ENCODE data around the gene SNAP47.
"Not testable (repeated sequence)": the region's sequence is repeated elsewhere in the genome, so short reads cannot be mapped to it uniquely, and the experiment has no call there.

SNAP47 gene

GRCh38 chr1:227734856-227735538, at the start of gene SNAP47, which contains the start of gene JMJD4:
Gene SNAP47, plus strand, starts transcription at chr1:227735435. Its CDS starts 12,302 bp downstream, at chr1:227747737.
Gene JMJD4, minus strand, starts transcription at chr1:227735302. Its CDS starts 29 bp downstream, at chr1:227735273.
- peaks cover 19% of the 10 kb centered on the region for H3K36me3 ChIP-seq (ENCODE audit: control insufficient read depth, insufficient read depth, low read length)
- no peaks in the 10 kb centered on the region for H3K27me3 ChIP-seq (ENCODE audit: control insufficient read depth, insufficient read depth, low read length)
- no CpG with 5 or more reads among the region's 83 CpGs for WGBS (ENCODE audit: insufficient coverage, insufficient read length)
- H3K4me1 ChIP-seq (ENCODE audit: control insufficient read depth, insufficient read depth, low read length), result peaks cover 7% of the 10 kb centered on the region
- peak; percentile 81 for DNase-seq (ENCODE audit: low read depth, low spot score)
- H3K4me3 ChIP-seq (ENCODE audit: low read length), result peak within 1 kb of the TSS; percentile 89
- H3K9me3 ChIP-seq (ENCODE audit: control insufficient read depth, insufficient read depth, low read length), result no peaks in the 10 kb centered on the region
- H3K27ac ChIP-seq (ENCODE audit: low read length), result no peak within 1 kb of the TSS

- no CpG with 5 or more reads among the region's 8 CpGs for WGBS (ENCODE audit: insufficient coverage, insufficient read length)
- H3K4me3 ChIP-seq (ENCODE audit: low read length), result no peak overlapping the region
- no peak for DNase-seq (ENCODE audit: low read depth, low spot score)
- no peak overlapping the region for H3K27ac ChIP-seq (ENCODE audit: low read length)
- no peaks in the 10 kb centered on the region; the same call in 1 of the 2 replicates for H3K9me3 ChIP-seq (ENCODE audit: control insufficient read depth, insufficient read depth, low read length)
- H3K36me3 ChIP-seq (ENCODE audit: control insufficient read depth, insufficient read depth, low read length), result no peaks in the 10 kb centered on the region
- no peaks in the 10 kb centered on the region for H3K27me3 ChIP-seq (ENCODE audit: control insufficient read depth, insufficient read depth, low read length)
- H3K4me1 ChIP-seq (ENCODE audit: control insufficient read depth, insufficient read depth, low read length), result no peaks in the 10 kb centered on the region
Measured at GRCh38 chr1:227685807-227686206, 49.4 kb upstream of the SNAP47 start.

- H3K4me3 ChIP-seq (ENCODE audit: low read length), result no peak overlapping the region
- no peaks in the 10 kb centered on the region for H3K4me1 ChIP-seq (ENCODE audit: control insufficient read depth, insufficient read depth, low read length)
- H3K27me3 ChIP-seq (ENCODE audit: control insufficient read depth, insufficient read depth, low read length), result no peaks in the 10 kb centered on the region
- no peaks in the 10 kb centered on the region; the same call in 1 of the 2 replicates for H3K9me3 ChIP-seq (ENCODE audit: control insufficient read depth, insufficient read depth, low read length)
- WGBS (ENCODE audit: insufficient coverage, insufficient read length), result no CpG with 5 or more reads among the region's 3 CpGs
- H3K36me3 ChIP-seq (ENCODE audit: control insufficient read depth, insufficient read depth, low read length), result no peaks in the 10 kb centered on the region
- no peak for DNase-seq (ENCODE audit: low read depth, low spot score)
- H3K27ac ChIP-seq (ENCODE audit: low read length), result no peak overlapping the region
Measured at GRCh38 chr1:227697321-227697864, 37.8 kb upstream of the SNAP47 start.

GRCh38 chr1:227701631-227702030, 33.6 kb upstream of the SNAP47 start:
- H3K9me3 ChIP-seq (ENCODE audit: control insufficient read depth, insufficient read depth, low read length), result not testable (repeated sequence)
- no CpG with 5 or more reads among the region's 1 CpG for WGBS (ENCODE audit: insufficient coverage, insufficient read length)

GRCh38 chr1:227707846-227708245, 27.4 kb upstream of the SNAP47 start:
- WGBS (ENCODE audit: insufficient coverage, insufficient read length), result no CpG with 5 or more reads among the region's 1 CpG
- Histone ChIP-seq H3K36me3 (ENCODE audit: control insufficient read depth, insufficient read depth, low read length) (no peaks in the 10 kb centered on the region), H3K4me1 (ENCODE audit: control insufficient read depth, insufficient read depth, low read length) (no peaks in the 10 kb centered on the region), H3K4me3 (ENCODE audit: low read length) (no peak overlapping the region), H3K27me3 (ENCODE audit: control insufficient read depth, insufficient read depth, low read length) (no peaks in the 10 kb centered on the region), H3K9me3 (ENCODE audit: control insufficient read depth, insufficient read depth, low read length) (no peaks in the 10 kb centered on the region; the same call in 1 of the 2 replicates), H3K27ac (ENCODE audit: low read length) (no peak overlapping the region)
- no peak for DNase-seq (ENCODE audit: low read depth, low spot score)

More at GRCh38 chr1:227701631-227702030, 33.6 kb upstream of the SNAP47 start:
- not testable (repeated sequence) for H3K27me3 ChIP-seq (ENCODE audit: control insufficient read depth, insufficient read depth, low read length); H3K27ac ChIP-seq (ENCODE audit: low read length); H3K36me3 ChIP-seq (ENCODE audit: control insufficient read depth, insufficient read depth, low read length); H3K4me1 ChIP-seq (ENCODE audit: control insufficient read depth, insufficient read depth, low read length); H3K4me3 ChIP-seq (ENCODE audit: low read length); DNase-seq (ENCODE audit: low read depth, low spot score)

GRCh38 chr1:227709451-227709850, 25.8 kb upstream of the SNAP47 start:
- H3K27ac ChIP-seq (ENCODE audit: low read length), result no peak overlapping the region
- no peaks in the 10 kb centered on the region for H3K36me3 ChIP-seq (ENCODE audit: control insufficient read depth, insufficient read depth, low read length)
- no peaks in the 10 kb centered on the region for H3K4me1 ChIP-seq (ENCODE audit: control insufficient read depth, insufficient read depth, low read length)
- no peak for DNase-seq (ENCODE audit: low read depth, low spot score)
- H3K4me3 ChIP-seq (ENCODE audit: low read length), result no peak overlapping the region
- peaks cover 3% of the 10 kb centered on the region for H3K9me3 ChIP-seq (ENCODE audit: control insufficient read depth, insufficient read depth, low read length)
- no CpG with 5 or more reads among the region's 1 CpG for WGBS (ENCODE audit: insufficient coverage, insufficient read length)
- H3K27me3 ChIP-seq (ENCODE audit: control insufficient read depth, insufficient read depth, low read length), result no peaks in the 10 kb centered on the region

GRCh38 chr1:227710474-227710873, 24.8 kb upstream of the SNAP47 start:
- WGBS (ENCODE audit: insufficient coverage, insufficient read length), result no CpG with 5 or more reads among the region's 24 CpGs
- not testable (repeated sequence) for H3K27me3 ChIP-seq (ENCODE audit: control insufficient read depth, insufficient read depth, low read length); H3K36me3 ChIP-seq (ENCODE audit: control insufficient read depth, insufficient read depth, low read length); DNase-seq (ENCODE audit: low read depth, low spot score); H3K4me3 ChIP-seq (ENCODE audit: low read length); H3K4me1 ChIP-seq (ENCODE audit: control insufficient read depth, insufficient read depth, low read length); H3K9me3 ChIP-seq (ENCODE audit: control insufficient read depth, insufficient read depth, low read length); H3K27ac ChIP-seq (ENCODE audit: low read length)

GRCh38 chr1:227712648-227713047, 22.6 kb upstream of the SNAP47 start:
- no peak for DNase-seq (ENCODE audit: low read depth, low spot score)
- no peaks in the 10 kb centered on the region for H3K36me3 ChIP-seq (ENCODE audit: control insufficient read depth, insufficient read depth, low read length)

GRCh38 chr1:227718932-227719331, 16.3 kb upstream of the SNAP47 start:
- Histone ChIP-seq H3K27ac (ENCODE audit: low read length) (no peak overlapping the region), H3K4me1 (ENCODE audit: control insufficient read depth, insufficient read depth, low read length) (no peaks in the 10 kb centered on the region), H3K9me3 (ENCODE audit: control insufficient read depth, insufficient read depth, low read length) (peaks cover 3% of the 10 kb centered on the region), H3K27me3 (ENCODE audit: control insufficient read depth, insufficient read depth, low read length) (no peaks in the 10 kb centered on the region), H3K36me3 (ENCODE audit: control insufficient read depth, insufficient read depth, low read length) (no peaks in the 10 kb centered on the region), H3K4me3 (ENCODE audit: low read length) (no peak overlapping the region)
- WGBS (ENCODE audit: insufficient coverage, insufficient read length), result no CpG with 5 or more reads among the region's 2 CpGs
- no peak for DNase-seq (ENCODE audit: low read depth, low spot score)

More at GRCh38 chr1:227712648-227713047, 22.6 kb upstream of the SNAP47 start:
- Histone ChIP-seq H3K27ac (ENCODE audit: low read length) (no peak overlapping the region), H3K4me1 (ENCODE audit: control insufficient read depth, insufficient read depth, low read length) (no peaks in the 10 kb centered on the region), H3K9me3 (ENCODE audit: control insufficient read depth, insufficient read depth, low read length) (peaks cover 3% of the 10 kb centered on the region), H3K4me3 (ENCODE audit: low read length) (no peak overlapping the region), H3K27me3 (ENCODE audit: control insufficient read depth, insufficient read depth, low read length) (no peaks in the 10 kb centered on the region)

- Histone ChIP-seq H3K9me3 (ENCODE audit: control insufficient read depth, insufficient read depth, low read length) (peaks cover 2% of the 10 kb centered on the region), H3K36me3 (ENCODE audit: control insufficient read depth, insufficient read depth, low read length) (no peaks in the 10 kb centered on the region), H3K27ac (ENCODE audit: low read length) (no peak overlapping the region), H3K4me1 (ENCODE audit: control insufficient read depth, insufficient read depth, low read length) (no peaks in the 10 kb centered on the region), H3K4me3 (ENCODE audit: low read length) (no peak overlapping the region), H3K27me3 (ENCODE audit: control insufficient read depth, insufficient read depth, low read length) (no peaks in the 10 kb centered on the region)
- WGBS (ENCODE audit: insufficient coverage, insufficient read length), result no CpG with 5 or more reads among the region's 1 CpG
- DNase-seq (ENCODE audit: low read depth, low spot score), result no peak
Measured at GRCh38 chr1:227723474-227723873, 11.8 kb upstream of the SNAP47 start.

- Histone ChIP-seq H3K27me3 (ENCODE audit: control insufficient read depth, insufficient read depth, low read length) (no peaks in the 10 kb centered on the region), H3K9me3 (ENCODE audit: control insufficient read depth, insufficient read depth, low read length) (no peaks in the 10 kb centered on the region; the same call in 1 of the 2 replicates), H3K4me3 (ENCODE audit: low read length) (no peak overlapping the region), H3K27ac (ENCODE audit: low read length) (no peak overlapping the region), H3K4me1 (ENCODE audit: control insufficient read depth, insufficient read depth, low read length) (peaks cover 9% of the 10 kb centered on the region), H3K36me3 (ENCODE audit: control insufficient read depth, insufficient read depth, low read length) (no peaks in the 10 kb centered on the region)
- DNase-seq (ENCODE audit: low read depth, low spot score), result no peak
- WGBS (ENCODE audit: insufficient coverage, insufficient read length), result no CpG with 5 or more reads among the region's 2 CpGs
Measured at GRCh38 chr1:227725046-227725445, 10.2 kb upstream of the SNAP47 start.
